ENCODE results near the gene PPP1R36.

Gene PPP1R36

GRCh38 chr14:64581363-64581762 lies 31.6 kb downstream of the PPP1R36 start:
- DNase-seq (ENCODE audit: low read depth) = no peak
- no peak overlapping the region for H3K4me3 ChIP-seq (ENCODE audit: low read depth, low read length)
- TF ChIP-seq, protein P1, sequence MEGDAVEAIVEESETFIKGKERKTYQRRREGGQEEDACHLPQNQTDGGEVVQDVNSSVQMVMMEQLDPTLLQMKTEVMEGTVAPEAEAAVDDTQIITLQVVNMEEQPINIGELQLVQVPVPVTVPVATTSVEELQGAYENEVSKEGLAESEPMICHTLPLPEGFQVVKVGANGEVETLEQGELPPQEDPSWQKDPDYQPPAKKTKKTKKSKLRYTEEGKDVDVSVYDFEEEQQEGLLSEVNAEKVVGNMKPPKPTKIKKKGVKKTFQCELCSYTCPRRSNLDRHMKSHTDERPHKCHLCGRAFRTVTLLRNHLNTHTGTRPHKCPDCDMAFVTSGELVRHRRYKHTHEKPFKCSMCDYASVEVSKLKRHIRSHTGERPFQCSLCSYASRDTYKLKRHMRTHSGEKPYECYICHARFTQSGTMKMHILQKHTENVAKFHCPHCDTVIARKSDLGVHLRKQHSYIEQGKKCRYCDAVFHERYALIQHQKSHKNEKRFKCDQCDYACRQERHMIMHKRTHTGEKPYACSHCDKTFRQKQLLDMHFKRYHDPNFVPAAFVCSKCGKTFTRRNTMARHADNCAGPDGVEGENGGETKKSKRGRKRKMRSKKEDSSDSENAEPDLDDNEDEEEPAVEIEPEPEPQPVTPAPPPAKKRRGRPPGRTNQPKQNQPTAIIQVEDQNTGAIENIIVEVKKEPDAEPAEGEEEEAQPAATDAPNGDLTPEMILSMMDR (IDR thresholded peaks at IDR 0.05; ENCODE audit: low read depth, low read length) = no peak
- TF ChIP-seq MYC (IDR thresholded peaks at IDR 0.05; ENCODE audit: low read depth, low read length) (no peak), MAX (IDR thresholded peaks at IDR 0.05; ENCODE audit: low read depth, low read length) (no peak), POLR2A (IDR thresholded peaks at IDR 0.05; ENCODE audit: extremely low read depth, insufficient read length) (no peak)

GRCh38 chr14:64581817-64582216 lies 32.1 kb downstream of the PPP1R36 start:
- no peak overlapping the region for H3K4me3 ChIP-seq (ENCODE audit: low read depth, low read length)
- TF ChIP-seq, protein P1 (IDR thresholded peaks at IDR 0.05; ENCODE audit: low read depth, low read length) = no peak
- DNase-seq (ENCODE audit: low read depth) = no peak

DNA sequence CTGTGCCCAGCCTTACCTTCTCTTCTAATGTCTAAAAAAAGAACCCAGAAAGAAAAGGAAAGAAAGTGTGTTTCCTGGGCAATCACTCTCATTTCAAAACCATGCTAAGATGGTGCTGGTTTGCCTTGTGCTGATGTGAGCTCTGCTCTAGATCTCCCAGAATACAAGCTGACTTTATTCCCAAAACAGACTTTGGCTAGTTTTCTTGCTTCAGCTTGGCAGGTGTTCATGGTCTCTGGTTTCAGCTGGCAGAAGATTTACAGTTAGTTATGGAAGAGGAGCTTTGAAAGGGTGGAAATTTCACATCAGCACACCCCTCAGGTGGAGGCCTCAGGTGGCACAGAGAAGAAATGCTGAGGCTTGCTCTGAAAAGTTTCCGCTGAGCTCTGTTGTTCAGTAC lies 34.4 kb downstream of the PPP1R36 start:
- H3K4me3 ChIP-seq (ENCODE audit: low read depth, low read length) = no peak overlapping the region
- TF ChIP-seq MYC (IDR thresholded peaks at IDR 0.05; ENCODE audit: low read depth, low read length) (no peak), MAX (IDR thresholded peaks at IDR 0.05; ENCODE audit: low read depth, low read length) (no peak), POLR2A (IDR thresholded peaks at IDR 0.05; ENCODE audit: extremely low read depth, insufficient read length) (no peak)
- TF ChIP-seq, protein P1 (IDR thresholded peaks at IDR 0.05; ENCODE audit: low read depth, low read length) = no peak
- no peak for DNase-seq (ENCODE audit: low read depth)

DNA sequence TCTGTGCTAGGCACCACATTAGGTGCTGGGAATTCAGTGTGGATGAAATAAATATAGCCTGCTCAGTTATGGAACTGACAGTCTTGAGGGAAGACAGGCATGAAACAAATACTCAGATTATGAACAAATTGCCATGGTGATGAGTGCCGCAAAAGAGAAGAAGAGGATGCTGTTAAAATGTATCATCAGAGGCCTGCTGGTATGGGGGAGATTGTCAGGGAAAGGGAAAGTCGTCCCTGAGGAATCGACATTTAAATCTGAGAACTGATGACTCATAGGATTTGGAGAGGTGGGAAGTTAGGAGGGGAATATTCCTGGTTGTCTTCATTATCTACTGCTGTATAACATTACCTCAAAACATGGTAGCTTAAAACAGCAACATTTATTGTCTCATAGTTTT lies 42.0 kb downstream of the PPP1R36 start:
- no peak overlapping the region for H3K4me3 ChIP-seq (ENCODE audit: low read depth, low read length)
- no peak for DNase-seq (ENCODE audit: low read depth)
- no peak for TF ChIP-seq POLR2A (IDR thresholded peaks at IDR 0.05; ENCODE audit: extremely low read depth, insufficient read length)
- TF ChIP-seq, protein P1 (IDR thresholded peaks at IDR 0.05; ENCODE audit: low read depth, low read length) = no peak

DNA sequence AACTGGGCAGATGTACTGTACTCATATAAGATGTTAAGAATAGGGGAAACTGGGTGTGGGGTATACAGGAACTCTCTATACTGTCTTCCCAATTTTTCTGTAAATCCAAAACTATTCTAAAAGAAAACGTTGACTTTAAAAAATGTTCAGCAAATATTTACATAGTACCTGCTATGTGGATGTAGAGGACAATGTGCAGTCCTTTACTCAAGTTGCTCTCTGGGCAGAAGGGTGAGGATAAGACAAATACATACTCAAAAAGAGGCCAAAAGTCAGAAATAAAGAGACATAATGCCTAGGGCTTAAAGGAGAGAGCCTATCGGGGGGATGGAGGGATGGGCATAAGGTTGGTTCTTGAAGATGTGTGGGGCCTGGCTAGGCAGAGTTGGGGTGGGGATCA lies 44.7 kb downstream of the PPP1R36 start:
- DNase-seq (ENCODE audit: low read depth) = no peak
- TF ChIP-seq POLR2A (IDR thresholded peaks at IDR 0.05; ENCODE audit: extremely low read depth, insufficient read length) (no peak), MAX (IDR thresholded peaks at IDR 0.05; ENCODE audit: low read depth, low read length) (no peak)
- TF ChIP-seq, protein P1 (IDR thresholded peaks at IDR 0.05; ENCODE audit: low read depth, low read length) = no peak

DNA sequence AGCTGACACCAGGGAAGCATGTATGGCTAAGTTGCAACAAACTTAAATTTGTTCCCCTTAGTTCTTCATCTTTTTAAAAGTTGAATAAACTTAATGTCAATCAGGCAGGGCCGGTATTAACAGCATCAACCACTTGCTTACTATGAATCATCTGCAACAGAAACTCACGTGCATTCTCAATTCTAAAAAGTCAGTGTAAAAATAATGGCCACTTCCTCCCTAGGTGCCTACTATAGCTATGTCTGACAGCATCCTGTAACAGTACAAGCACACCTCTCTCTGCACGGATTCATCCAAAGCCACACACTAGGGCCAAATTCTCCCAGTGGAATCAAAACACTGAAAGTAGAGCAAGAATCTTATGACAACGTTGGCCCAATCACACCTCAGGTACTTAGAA lies 48.6 kb downstream of the PPP1R36 start:
- no peak for DNase-seq (ENCODE audit: low read depth)
- no peak overlapping the region for H3K4me3 ChIP-seq (ENCODE audit: low read depth, low read length)
- TF ChIP-seq, protein P1 (IDR thresholded peaks at IDR 0.05; ENCODE audit: low read depth, low read length) = no peak
- TF ChIP-seq MAX (IDR thresholded peaks at IDR 0.05; ENCODE audit: low read depth, low read length) (no peak), MYC (IDR thresholded peaks at IDR 0.05; ENCODE audit: low read depth, low read length) (no peak), POLR2A (IDR thresholded peaks at IDR 0.05; ENCODE audit: extremely low read depth, insufficient read length) (no peak)

More for the DNA sequence above, 44.7 kb downstream of the PPP1R36 start:
- no peak overlapping the region for H3K4me3 ChIP-seq (ENCODE audit: low read depth, low read length)
